Natural killer cell (primary cell): ENCODE data around the gene KRT83. TPM values are rescaled to one million over a fixed set of nuclear protein-coding genes. Genes with fewer than 3 reads are reported as not detected.

ENCODE experiments used
- ATAC-seq, 3 donors: fragments of 150-1000 bp in 2 of 3; fragments of 200-7000 bp in 1 of 3; cut with Tn5 transposase; 1 replicate in 1 of 3; 2 replicates in 2 of 3; pipeline ENCODE4 v1.10.0; 2021; ENCODE audit warnings: mild to moderate bottlenecking in 2 of 3, moderate library complexity in 2 of 3
- DNase-seq, 2 donors: peaks; one replicate each; pipeline versions ENCODE4 v3.0.0 to v3.0.0-alpha.2; 2013 to 2021; ENCODE audit warnings: mixed read lengths in 1 of 2
- H3K27ac ChIP-seq: one replicate; pipeline ENCODE4 v1.5.1; 2013; ENCODE audit warnings: mild to moderate bottlenecking, low read length
- H3K27me3 ChIP-seq: one replicate; pipeline ENCODE4 v1.6.1; 2013; ENCODE audit warnings: low read length; ENCODE audit not compliant: control insufficient read depth, insufficient read depth
- H3K36me3 ChIP-seq: one replicate; pipeline ENCODE4 v1.6.1; 2013; ENCODE audit warnings: low read length; ENCODE audit not compliant: control insufficient read depth, insufficient read depth
- H3K4me1 ChIP-seq: one replicate; pipeline ENCODE4 v1.6.1; 2013; ENCODE audit warnings: low read length; ENCODE audit not compliant: control insufficient read depth, insufficient read depth
- H3K4me3 ChIP-seq: one replicate; pipeline ENCODE4 v1.5.1; 2013; ENCODE audit warnings: low read length
- H3K9me3 ChIP-seq: one replicate; pipeline ENCODE4 v1.6.1; 2013; ENCODE audit warnings: low read length; ENCODE audit not compliant: control insufficient read depth, insufficient read depth
- H3K27ac Mint-ChIP-seq, 2 donors: one replicate each; pipeline ENCODE4 v1.8.0; 2022; ENCODE audit warnings: mild to moderate bottlenecking in 2 of 2, mixed read lengths in 2 of 2, moderate library complexity in 1 of 2
- H3K27me3 Mint-ChIP-seq, 2 donors: one replicate each; pipeline ENCODE4 v1.8.0; 2022; ENCODE audit warnings: low read depth in 2 of 2, mixed read lengths in 2 of 2
- H3K36me3 Mint-ChIP-seq: one replicate; pipeline ENCODE4 v1.8.0; 2022; ENCODE audit warnings: mixed read lengths
- H3K4me1 Mint-ChIP-seq, 2 donors: one replicate each; pipeline ENCODE4 v1.8.0; 2022; ENCODE audit warnings: mixed read lengths in 2 of 2
- H3K4me3 Mint-ChIP-seq: one replicate; pipeline ENCODE4 v1.8.0; 2022; ENCODE audit warnings: mild to moderate bottlenecking, moderate library complexity, mixed read lengths
- H3K9me3 Mint-ChIP-seq, 2 donors: one replicate each; pipeline ENCODE4 v1.8.0; 2022; ENCODE audit warnings: mixed read lengths in 2 of 2
- WGBS: methylation state at CpG from one replicate; pipeline ENCODE4 v1.1.7; 2013; ENCODE audit warnings: missing lambda C conversion rate; ENCODE audit not compliant: insufficient coverage; 5-methylcytosine and 5-hydroxymethylcytosine counted together
- intact Hi-C: fragments of 100-400 bp; cut with micrococcal nuclease; formaldehyde crosslinking; loops from one replicate; pipeline ENCODE4 v1.14.2; 2022
- total RNA-seq, 4 donors: library from RNA; stranded (reverse); fragments of 120-200 nt in 1 of 4; gene quantifications; one replicate each; pipeline versions ENCODE4 v1.2.3 to v1.2.4, GENCODE V29; 2013 to 2022
- TF ChIP-seq, protein P1 (sequence below): fragments of 200-600 bp; IDR thresholded peaks from one replicate; pipeline ENCODE4 v1.8.0; 2022; ENCODE audit warnings: antibody characterized with exemption

KRT83 gene
- total RNA-seq, 3 donors from 2014 or later (not counting 1 experiment from before 2014, with no cell fraction given): not detected

DNA sequence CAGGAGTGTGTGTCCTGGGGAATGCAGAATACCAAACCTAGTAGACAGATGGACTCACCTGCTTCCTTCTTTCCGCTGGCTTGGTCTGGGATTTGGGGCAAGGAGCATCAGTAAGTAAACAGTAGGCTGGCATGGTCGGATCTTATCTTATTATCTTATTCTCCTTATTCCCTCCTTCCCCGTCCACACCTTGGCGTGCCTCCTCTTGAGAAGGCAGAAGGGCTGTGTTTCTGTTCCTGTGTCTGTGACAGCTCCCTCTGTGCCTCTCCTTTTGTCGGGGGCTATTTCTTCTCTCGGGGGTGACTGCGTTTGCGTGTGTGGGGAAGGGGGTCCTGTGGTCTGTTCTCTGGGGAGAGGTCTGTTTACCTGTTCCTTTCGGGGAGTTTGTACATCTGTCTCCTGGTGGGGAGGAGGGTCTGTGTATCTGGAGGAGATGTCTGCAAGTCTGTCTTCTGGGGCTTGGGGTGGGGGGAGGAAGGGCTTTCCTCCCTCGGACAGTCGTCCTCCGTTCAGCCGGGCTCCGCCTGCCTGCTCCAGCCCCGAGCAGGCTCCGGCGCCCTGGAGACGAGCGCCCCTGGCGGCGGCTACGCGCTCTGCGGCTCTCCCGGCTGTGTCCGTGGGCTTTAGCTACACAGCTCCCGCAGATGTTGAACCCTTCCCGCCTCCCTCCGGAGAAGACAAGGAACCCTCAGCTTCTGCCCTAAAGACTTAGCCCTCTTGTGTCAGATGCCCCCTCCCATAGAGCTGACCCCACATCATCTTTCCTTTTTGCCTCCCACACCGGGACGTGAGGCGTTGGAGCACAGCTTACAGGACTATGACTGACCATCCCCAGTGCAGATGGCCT lies 42.4 kb downstream of the KRT83 start:
- TF ChIP-seq, protein P1, sequence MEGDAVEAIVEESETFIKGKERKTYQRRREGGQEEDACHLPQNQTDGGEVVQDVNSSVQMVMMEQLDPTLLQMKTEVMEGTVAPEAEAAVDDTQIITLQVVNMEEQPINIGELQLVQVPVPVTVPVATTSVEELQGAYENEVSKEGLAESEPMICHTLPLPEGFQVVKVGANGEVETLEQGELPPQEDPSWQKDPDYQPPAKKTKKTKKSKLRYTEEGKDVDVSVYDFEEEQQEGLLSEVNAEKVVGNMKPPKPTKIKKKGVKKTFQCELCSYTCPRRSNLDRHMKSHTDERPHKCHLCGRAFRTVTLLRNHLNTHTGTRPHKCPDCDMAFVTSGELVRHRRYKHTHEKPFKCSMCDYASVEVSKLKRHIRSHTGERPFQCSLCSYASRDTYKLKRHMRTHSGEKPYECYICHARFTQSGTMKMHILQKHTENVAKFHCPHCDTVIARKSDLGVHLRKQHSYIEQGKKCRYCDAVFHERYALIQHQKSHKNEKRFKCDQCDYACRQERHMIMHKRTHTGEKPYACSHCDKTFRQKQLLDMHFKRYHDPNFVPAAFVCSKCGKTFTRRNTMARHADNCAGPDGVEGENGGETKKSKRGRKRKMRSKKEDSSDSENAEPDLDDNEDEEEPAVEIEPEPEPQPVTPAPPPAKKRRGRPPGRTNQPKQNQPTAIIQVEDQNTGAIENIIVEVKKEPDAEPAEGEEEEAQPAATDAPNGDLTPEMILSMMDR: peak; percentile 99
- H3K9me3 ChIP-seq: no peaks in the 10 kb centered on the region
- peak; percentile 88 to 100 (median 100) for ATAC-seq
- H3K27ac ChIP-seq: no peak overlapping the region
- no peaks in the 10 kb centered on the region for H3K36me3 Mint-ChIP-seq
- H3K4me3 ChIP-seq: no peak overlapping the region
- H3K4me1 Mint-ChIP-seq: peaks cover 13 to 14% of the 10 kb centered on the region in 2 donors
- peak; percentile 78 to 80 for DNase-seq
- H3K27ac Mint-ChIP-seq: no peak overlapping the region
- H3K4me3 Mint-ChIP-seq: no peak overlapping the region
- intact Hi-C loops: loop anchor here (2.0 kb wide), 1 partner anchor 48 kb away; no protein-coding TSS in a partner anchor
- H3K9me3 Mint-ChIP-seq: no peaks in the 10 kb centered on the region
- H3K36me3 ChIP-seq: no peaks in the 10 kb centered on the region
- peaks cover 9% of the 10 kb centered on the region for H3K4me1 ChIP-seq
- H3K27me3 ChIP-seq: peaks cover 4% of the 10 kb centered on the region
- 25% methylated on average over 32 of the region's 32 CpGs for WGBS
- H3K27me3 Mint-ChIP-seq: peaks cover 28 to 34% of the 10 kb centered on the region in 2 donors

DNA sequence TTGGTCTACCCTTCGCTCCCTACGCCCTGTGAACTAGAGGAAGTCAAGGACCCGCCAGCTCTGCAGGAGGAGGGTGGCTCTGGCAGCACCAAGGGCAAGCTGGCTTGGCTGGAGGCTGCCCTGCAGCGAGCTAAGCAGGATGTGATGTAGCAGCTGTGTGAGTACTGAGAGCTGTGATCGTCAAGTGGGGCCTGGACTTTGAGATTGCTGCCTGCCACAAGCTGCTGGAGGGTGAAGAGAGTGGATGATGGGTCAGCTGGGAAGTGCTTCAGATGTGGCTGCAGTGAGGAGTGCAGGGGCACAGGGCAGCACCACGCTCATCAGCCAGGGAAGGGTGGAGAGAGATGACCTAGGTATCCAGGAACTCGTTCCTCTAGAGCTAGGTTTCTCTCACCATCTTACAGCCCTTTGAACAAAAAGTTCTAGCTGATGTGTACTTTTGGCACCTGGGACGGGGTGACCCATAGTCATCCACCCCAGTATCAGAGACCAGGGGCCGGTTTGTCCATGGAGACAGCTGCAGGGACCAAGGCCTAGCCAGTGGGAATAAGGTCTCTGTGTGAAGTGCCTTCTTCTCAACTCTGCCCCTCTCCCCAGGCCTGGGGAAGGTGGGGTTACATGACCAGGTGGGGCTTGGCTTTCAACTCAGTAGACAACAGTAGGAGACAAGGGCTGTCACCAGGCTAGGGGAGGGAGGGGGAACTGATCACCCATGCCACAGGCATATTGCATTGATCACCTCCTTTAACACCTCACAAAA lies 43.5 kb downstream of the KRT83 start:
- H3K27me3 Mint-ChIP-seq: peaks cover 33 to 45% of the 10 kb centered on the region in 2 donors
- Histone ChIP-seq H3K27me3 (peaks cover 4% of the 10 kb centered on the region), H3K36me3 (no peaks in the 10 kb centered on the region), H3K4me3 (no peak overlapping the region), H3K4me1 (peaks cover 9% of the 10 kb centered on the region), H3K27ac (no peak overlapping the region), H3K9me3 (no peaks in the 10 kb centered on the region)
- H3K9me3 Mint-ChIP-seq: no peaks in the 10 kb centered on the region
- H3K27ac Mint-ChIP-seq: no peak overlapping the region
- no peak overlapping the region for H3K4me3 Mint-ChIP-seq
- intact Hi-C loops: loop anchor here (2.0 kb wide), 1 partner anchor 49 kb away; no protein-coding TSS in a partner anchor
- WGBS: 76% methylated on average over 9 of the region's 9 CpGs
- peaks cover 13 to 14% of the 10 kb centered on the region in 2 donors for H3K4me1 Mint-ChIP-seq
- no peaks in the 10 kb centered on the region for H3K36me3 Mint-ChIP-seq
- no peak for ATAC-seq
- no peak for DNase-seq
- TF ChIP-seq, protein P1: no peak

DNA sequence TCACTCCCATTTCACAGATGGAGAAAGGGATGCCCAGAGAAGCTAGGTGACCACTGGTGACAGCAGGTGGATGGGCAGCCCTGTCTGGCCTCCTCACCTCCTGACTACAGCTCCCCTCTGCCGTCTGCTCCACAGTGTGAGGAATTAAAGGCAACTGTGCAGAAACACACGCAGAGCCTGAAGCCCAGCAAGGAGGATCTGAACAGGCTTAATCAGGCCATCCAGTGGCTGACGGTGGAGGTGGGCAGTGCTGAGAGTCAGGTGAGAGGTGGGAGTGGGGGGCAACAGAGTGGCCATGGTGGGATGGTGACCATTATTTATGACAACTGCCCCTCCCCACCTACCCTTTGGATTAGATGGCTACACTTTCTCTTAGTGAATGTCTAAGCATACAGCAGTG lies 45.5 kb downstream of the KRT83 start:
- no peak overlapping the region for H3K27ac Mint-ChIP-seq
- peaks cover 13 to 14% of the 10 kb centered on the region in 2 donors for H3K4me1 Mint-ChIP-seq
- no peaks in the 10 kb centered on the region for H3K9me3 ChIP-seq
- no peak overlapping the region for H3K27ac ChIP-seq
- H3K27me3 ChIP-seq: peaks cover 4% of the 10 kb centered on the region
- no peaks in the 10 kb centered on the region for H3K36me3 Mint-ChIP-seq
- no peak overlapping the region for H3K4me3 ChIP-seq
- DNase-seq (no peak), ATAC-seq (no peak)
- no peaks in the 10 kb centered on the region for H3K36me3 ChIP-seq
- H3K27me3 Mint-ChIP-seq: peaks cover 50 to 52% of the 10 kb centered on the region in 2 donors
- no peak overlapping the region for H3K4me3 Mint-ChIP-seq
- WGBS: 94% methylated on average over 3 of the region's 3 CpGs
- H3K9me3 Mint-ChIP-seq: no peaks in the 10 kb centered on the region
- intact Hi-C loops: no loop called here
- TF ChIP-seq, protein P1: no peak
- H3K4me1 ChIP-seq: peaks cover 9% of the 10 kb centered on the region
